Measurements from ENCODE around the gene PSME3IP1. TPM values are rescaled to one million over a fixed set of nuclear protein-coding genes. Genes with fewer than 3 reads are reported as not detected.
"Not testable (repeated sequence)": the region's sequence is repeated elsewhere in the genome, so short reads cannot be mapped to it uniquely, and the experiment has no call there.

PSME3IP1 gene
- total and polyA plus RNA-seq, 4 donors, result 34.9 to 90.8 (median 72.7) TPM

GRCh38 chr16:57191056-57191571, 5.3 kb upstream of the PSME3IP1 start:
- Histone ChIP-seq H3K9me3 (ENCODE audit: control insufficient read depth, low read length) (no peaks in the 10 kb centered on the region), H3K4me3 (ENCODE audit: low read length in 2 of 2) (no peak overlapping the region), H3K27me3 (ENCODE audit: control insufficient read depth in 1 of 2, insufficient read depth in 2 of 2, low read length in 1 of 2) (no peaks in the 10 kb centered on the region), H3K27ac (ENCODE audit: low read depth in 1 of 2, low read length in 2 of 2) (no peak overlapping the region), H3K36me3 (ENCODE audit: control insufficient read depth in 1 of 2, insufficient read depth in 2 of 2, low read length in 1 of 2) (no peaks in the 10 kb centered on the region), H3K4me1 (ENCODE audit: control insufficient read depth in 1 of 2, insufficient read depth in 2 of 2, low read length in 2 of 2) (peaks cover 2 to 10% of the 10 kb centered on the region in 2 donors)
- DNase-seq (no peak), ATAC-seq (ENCODE audit: low FRiP score) (no peak)
- whole genome bisulfite sequencing, 2 donors, result 49 to 52% methylated on average over 3 of the region's 3 CpGs
- intact Hi-C loops (cut with DNase I), result no loop called here

- Histone ChIP-seq H3K9me3 (ENCODE audit: control insufficient read depth, low read length) (no peaks in the 10 kb centered on the region), H3K36me3 (ENCODE audit: control insufficient read depth in 1 of 2, insufficient read depth in 2 of 2, low read length in 1 of 2) (no peaks in the 10 kb centered on the region), H3K4me3 (ENCODE audit: low read length in 2 of 2) (no peak overlapping the region), H3K27me3 (ENCODE audit: control insufficient read depth in 1 of 2, insufficient read depth in 2 of 2, low read length in 1 of 2) (no peaks in the 10 kb centered on the region), H3K27ac (ENCODE audit: low read depth in 1 of 2, low read length in 2 of 2) (no peak overlapping the region), H3K4me1 (ENCODE audit: control insufficient read depth in 1 of 2, insufficient read depth in 2 of 2, low read length in 2 of 2) (peaks cover 2 to 10% of the 10 kb centered on the region in 2 donors)
- 89 to 93% methylated on average over 2 of the region's 2 CpGs for WGBS, 2 donors
- no peak for ATAC-seq (ENCODE audit: low FRiP score)
- no peak for DNase-seq
- intact Hi-C loops (cut with DNase I), result no loop called here
Observed at GRCh38 chr16:57190136-57190535, 4.3 kb upstream of the PSME3IP1 start.

GRCh38 chr16:57189527-57189926, 3.7 kb upstream of the PSME3IP1 start:
- intact Hi-C loops (cut with DNase I), result loop anchor here (5.0 kb wide), 4 partner anchors 53 to 257 kb away; partner anchors contain the start of gene HERPUD1 (in 1 of the 2)
- H3K27ac ChIP-seq (ENCODE audit: low read depth in 1 of 2, low read length in 2 of 2), result not testable (repeated sequence)
- peaks cover 2 to 10% of the 10 kb centered on the region in 2 donors for H3K4me1 ChIP-seq (ENCODE audit: control insufficient read depth in 1 of 2, insufficient read depth in 2 of 2, low read length in 2 of 2)

GRCh38 chr16:57188711-57189002, 2.8 kb upstream of the PSME3IP1 start:
- Histone ChIP-seq H3K4me1 (ENCODE audit: control insufficient read depth in 1 of 2, insufficient read depth in 2 of 2, low read length in 2 of 2) (peaks cover 2 to 10% of the 10 kb centered on the region in 2 donors), H3K27ac (ENCODE audit: low read depth in 1 of 2, low read length in 2 of 2) (no peak overlapping the region)

More at GRCh38 chr16:57189527-57189926, 3.7 kb upstream of the PSME3IP1 start:
- not testable (repeated sequence) for H3K27me3 ChIP-seq (ENCODE audit: control insufficient read depth in 1 of 2, insufficient read depth in 2 of 2, low read length in 1 of 2); DNase-seq; ATAC-seq (ENCODE audit: low FRiP score); H3K9me3 ChIP-seq (ENCODE audit: control insufficient read depth, low read length); H3K36me3 ChIP-seq (ENCODE audit: control insufficient read depth in 1 of 2, insufficient read depth in 2 of 2, low read length in 1 of 2); H3K4me3 ChIP-seq (ENCODE audit: low read length in 2 of 2)
- 96 to 98% methylated on average over 4 of the region's 4 CpGs for WGBS, 2 donors

GRCh38 chr16:57187902-57188710, 2.3 kb upstream of the PSME3IP1 start:
- intact Hi-C loops (cut with DNase I), result loop anchor here (5.0 kb wide), 4 partner anchors 54 to 256 kb away; partner anchors contain the start of gene HERPUD1 (in 1 of the 2)
- not testable (repeated sequence) for H3K27ac ChIP-seq (ENCODE audit: low read depth in 1 of 2, low read length in 2 of 2); H3K36me3 ChIP-seq (ENCODE audit: control insufficient read depth in 1 of 2, insufficient read depth in 2 of 2, low read length in 1 of 2); DNase-seq; ATAC-seq (ENCODE audit: low FRiP score); H3K27me3 ChIP-seq (ENCODE audit: control insufficient read depth in 1 of 2, insufficient read depth in 2 of 2, low read length in 1 of 2); H3K9me3 ChIP-seq (ENCODE audit: control insufficient read depth, low read length)
- 72 to 75% methylated on average over 17 to 18 of the region's 18 CpGs for WGBS, 2 donors
- peaks cover 2 to 10% of the 10 kb centered on the region in 2 donors for H3K4me1 ChIP-seq (ENCODE audit: control insufficient read depth in 1 of 2, insufficient read depth in 2 of 2, low read length in 2 of 2)
- H3K4me3 ChIP-seq (ENCODE audit: low read length in 2 of 2), result peak overlapping the region; percentile 28 to 58

More at GRCh38 chr16:57188711-57189002, 2.8 kb upstream of the PSME3IP1 start:
- DNase-seq (no peak), ATAC-seq (ENCODE audit: low FRiP score) (no peak)
- WGBS, 2 donors, result 94% methylated on average over 9 of the region's 9 CpGs
- Histone ChIP-seq H3K27me3 (ENCODE audit: control insufficient read depth in 1 of 2, insufficient read depth in 2 of 2, low read length in 1 of 2) (no peaks in the 10 kb centered on the region), H3K36me3 (ENCODE audit: control insufficient read depth in 1 of 2, insufficient read depth in 2 of 2, low read length in 1 of 2) (no peaks in the 10 kb centered on the region), H3K9me3 (ENCODE audit: control insufficient read depth, low read length) (no peaks in the 10 kb centered on the region), H3K4me3 (ENCODE audit: low read length in 2 of 2) (no peak overlapping the region)
- intact Hi-C loops (cut with DNase I), result loop anchor here (5.0 kb wide), 4 partner anchors 54 to 256 kb away; partner anchors contain the start of gene HERPUD1 (in 1 of the 2)

DNA sequence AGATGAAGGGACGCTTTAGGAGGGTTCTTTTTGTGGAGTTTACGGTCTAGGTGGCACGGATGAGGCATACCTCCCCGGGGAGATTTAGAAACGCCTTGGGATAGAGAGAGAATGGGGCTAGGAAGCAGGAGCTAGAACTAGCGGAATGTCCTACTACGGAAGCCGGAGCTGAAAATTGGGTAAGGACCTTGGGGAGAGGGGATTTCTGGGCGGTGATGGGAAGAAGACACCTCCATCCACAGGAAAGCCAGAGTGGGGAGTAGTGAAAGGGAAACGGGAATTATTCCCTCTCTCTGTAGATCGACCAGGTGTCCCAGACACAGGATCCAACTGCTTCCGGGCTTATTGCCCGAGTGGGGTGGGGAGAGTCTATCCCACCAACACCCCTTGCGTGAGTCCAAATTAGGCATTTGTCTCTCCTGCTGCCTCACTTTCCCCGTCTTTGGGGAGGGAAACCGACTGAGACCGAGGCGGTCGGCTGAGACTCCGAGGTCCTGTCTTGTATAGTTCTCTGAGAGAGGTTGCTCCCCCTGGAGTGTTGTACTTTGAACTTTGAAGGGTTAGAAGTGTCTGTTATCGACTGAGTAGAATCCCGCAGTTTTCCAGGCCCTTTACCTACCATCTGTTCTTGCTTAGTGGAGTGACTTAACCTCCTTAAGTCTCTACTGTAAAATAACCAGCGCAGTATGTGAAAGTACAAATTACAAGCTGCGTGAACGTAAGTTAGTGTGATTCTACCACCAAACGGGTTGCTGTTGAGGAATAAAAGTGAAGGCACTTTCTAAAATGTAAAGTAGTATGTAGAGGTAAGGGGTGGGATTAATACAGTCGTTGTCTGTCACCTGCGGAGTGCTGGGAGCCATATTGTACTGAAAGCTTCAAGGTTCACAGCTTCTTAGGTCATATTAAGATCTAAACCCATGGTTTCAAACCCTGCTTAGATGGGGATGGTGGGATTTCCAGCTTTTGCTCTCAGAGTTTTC, 1.3 kb upstream of the PSME3IP1 start:
- ATAC-seq (ENCODE audit: low FRiP score) (peak; percentile 24), DNase-seq (no peak)
- no peaks in the 10 kb centered on the region for H3K36me3 ChIP-seq (ENCODE audit: control insufficient read depth in 1 of 2, insufficient read depth in 2 of 2, low read length in 1 of 2)
- peak overlapping the region; percentile 79 to 88 for H3K27ac ChIP-seq (ENCODE audit: low read depth in 1 of 2, low read length in 2 of 2)
- H3K4me1 ChIP-seq (ENCODE audit: control insufficient read depth in 1 of 2, insufficient read depth in 2 of 2, low read length in 2 of 2), result peaks cover 2 to 10% of the 10 kb centered on the region in 2 donors
- H3K4me3 ChIP-seq (ENCODE audit: low read length in 2 of 2), result peak overlapping the region; percentile 58 to 83
- no peaks in the 10 kb centered on the region for H3K9me3 ChIP-seq (ENCODE audit: control insufficient read depth, low read length)
- no peaks in the 10 kb centered on the region for H3K27me3 ChIP-seq (ENCODE audit: control insufficient read depth in 1 of 2, insufficient read depth in 2 of 2, low read length in 1 of 2)
- intact Hi-C loops (cut with DNase I), result loop anchor here (5.0 kb wide), 4 partner anchors 55 to 255 kb away; partner anchors contain the start of gene HERPUD1 (in 1 of the 2)
- WGBS, 2 donors, result 1% methylated on average over 28 of the region's 28 CpGs

DNA sequence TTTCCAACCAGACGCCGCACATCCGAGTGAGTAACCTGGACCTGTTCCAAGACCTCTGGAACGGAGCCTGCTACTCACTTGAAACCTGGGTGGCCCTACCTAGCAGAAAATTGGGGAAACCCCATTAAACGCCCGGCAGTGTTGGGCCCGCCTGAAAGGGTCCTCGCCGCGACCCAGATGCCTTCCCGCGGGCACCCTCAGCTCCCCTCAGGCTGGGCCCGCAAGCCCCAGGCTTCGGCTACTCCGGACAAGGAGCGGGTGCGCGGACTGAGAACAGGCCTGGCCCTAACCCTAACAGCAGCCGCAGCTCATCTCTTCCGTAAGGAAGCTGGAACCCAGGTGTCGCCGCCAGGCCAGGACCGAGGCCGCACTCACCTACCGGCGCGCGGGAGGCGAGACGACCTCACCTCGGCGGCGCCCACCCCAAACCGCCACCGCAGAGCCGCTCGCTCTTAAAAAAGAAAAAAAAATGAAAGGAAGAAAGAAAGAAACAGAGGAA, 344 bp downstream of the PSME3IP1 start:
- intact Hi-C loops (cut with DNase I), result loop anchor here (5.0 kb wide), 4 partner anchors 57 to 253 kb away; partner anchors contain the start of gene HERPUD1 (in 1 of the 2)
- Histone ChIP-seq H3K27ac (ENCODE audit: low read depth in 1 of 2, low read length in 2 of 2) (peak overlapping the region; percentile 53 to 79), H3K4me1 (ENCODE audit: control insufficient read depth in 1 of 2, insufficient read depth in 2 of 2, low read length in 2 of 2) (peaks cover 0 to 5% of the 10 kb centered on the region in 2 donors), H3K4me3 (ENCODE audit: low read length in 2 of 2) (peak overlapping the region; percentile 30 to 88), H3K9me3 (ENCODE audit: control insufficient read depth, low read length) (no peaks in the 10 kb centered on the region), H3K36me3 (ENCODE audit: control insufficient read depth in 1 of 2, insufficient read depth in 2 of 2, low read length in 1 of 2) (no peaks in the 10 kb centered on the region), H3K27me3 (ENCODE audit: control insufficient read depth in 1 of 2, insufficient read depth in 2 of 2, low read length in 1 of 2) (no peaks in the 10 kb centered on the region)
- peak; percentile 68 to 82 for DNase-seq
- ATAC-seq (ENCODE audit: low FRiP score), result peak; percentile 45
- WGBS, 2 donors, result 0% methylated on average over 37 of the region's 37 CpGs

- Histone ChIP-seq H3K9me3 (ENCODE audit: control insufficient read depth, low read length) (no peaks in the 10 kb centered on the region), H3K36me3 (ENCODE audit: control insufficient read depth in 1 of 2, insufficient read depth in 2 of 2, low read length in 1 of 2) (no peaks in the 10 kb centered on the region), H3K27me3 (ENCODE audit: control insufficient read depth in 1 of 2, insufficient read depth in 2 of 2, low read length in 1 of 2) (no peaks in the 10 kb centered on the region), H3K4me1 (ENCODE audit: control insufficient read depth in 1 of 2, insufficient read depth in 2 of 2, low read length in 2 of 2) (peaks cover 0 to 3% of the 10 kb centered on the region in 2 donors), H3K4me3 (ENCODE audit: low read length in 2 of 2) (peak overlapping the region; percentile 30 to 88), H3K27ac (ENCODE audit: low read depth in 1 of 2, low read length in 2 of 2) (peak overlapping the region in 1 of 2 donors; percentile 53)
- 23 to 24% methylated on average over 15 of the region's 15 CpGs for WGBS, 2 donors
- intact Hi-C loops (cut with DNase I), result loop anchor here (5.0 kb wide), 4 partner anchors 57 to 253 kb away; partner anchors contain the start of gene HERPUD1 (in 1 of the 2)
- DNase-seq (no peak), ATAC-seq (ENCODE audit: low FRiP score) (no peak)
Observed at GRCh38 chr16:57184887-57185445, 873 bp downstream of the PSME3IP1 start.

Measured in aorta (tissue), 5 donors.